Activated CD4-positive, alpha-beta T cell treated with anti-CD3 and anti-CD28 coated beads, Interleukin-2, amount 50 U/mL, for 4 hours (primary cell): ENCODE measurements around the gene LIFR.
"Not testable (repeated sequence)": the region's sequence is repeated elsewhere in the genome, so short reads cannot be mapped to it uniquely, and the experiment has no call there.

Experiments
- DNase-seq, 2 experiments: peaks; one replicate each; pipeline ENCODE4 v3.0.0-alpha.2; 2020

LIFR gene

GRCh38 chr5:38546691-38547146 is 9.7 kb downstream of the LIFR start:
- no peak for DNase-seq

- no peak for DNase-seq
Measured at GRCh38 chr5:38543886-38544285, 12.6 kb downstream of the LIFR start.

GRCh38 chr5:38543074-38543473 is 13.4 kb downstream of the LIFR start:
- DNase-seq = no peak

- DNase-seq = no peak
Measured at GRCh38 chr5:38541174-38541725, 15.2 kb downstream of the LIFR start.

GRCh38 chr5:38540314-38540713 is 16.1 kb downstream of the LIFR start:
- DNase-seq = no peak

- DNase-seq = no peak
Measured at GRCh38 chr5:38538161-38538560, 18.3 kb downstream of the LIFR start.

- DNase-seq = no peak
Measured at GRCh38 chr5:38537505-38537904, 18.9 kb downstream of the LIFR start.

DNA sequence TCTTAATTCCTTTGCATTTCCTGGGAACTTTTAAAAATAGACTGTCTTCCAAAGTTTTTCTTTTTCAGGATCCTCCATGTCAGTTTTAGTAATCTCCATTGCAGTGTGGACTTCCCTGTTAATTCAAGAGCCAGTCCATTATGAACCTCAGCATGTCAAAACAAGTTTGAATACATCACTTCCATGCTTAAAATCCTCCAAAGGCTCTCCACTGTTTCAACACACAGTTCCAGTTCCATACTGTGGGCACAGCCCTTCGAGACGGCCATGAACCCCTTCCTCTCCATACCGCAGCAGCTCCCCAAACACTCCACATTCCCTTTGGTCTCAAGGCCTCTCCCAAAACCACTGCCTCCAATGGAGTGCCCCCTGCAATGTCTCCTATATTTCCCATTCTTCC is 19.5 kb downstream of the LIFR start:
- no peak for DNase-seq

DNA sequence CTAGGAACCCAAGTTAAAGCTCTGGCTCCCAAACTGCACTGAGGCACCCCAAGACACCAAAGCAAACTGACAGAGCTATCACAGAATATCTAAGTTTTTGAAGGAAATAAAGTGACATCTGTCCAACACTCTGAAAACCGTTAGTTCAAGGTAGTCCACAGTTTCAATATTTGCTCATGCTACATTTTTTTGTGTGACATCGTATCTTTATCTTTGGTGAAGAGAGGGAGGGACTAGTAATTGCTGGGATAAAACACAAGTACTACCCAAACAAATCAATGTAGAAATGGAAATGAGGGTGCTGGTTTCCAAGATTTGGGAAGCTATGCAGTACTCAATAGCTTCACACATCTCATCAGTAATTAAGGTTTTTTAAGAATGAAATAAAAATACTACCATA is 20.6 kb downstream of the LIFR start:
- no peak for DNase-seq

DNA sequence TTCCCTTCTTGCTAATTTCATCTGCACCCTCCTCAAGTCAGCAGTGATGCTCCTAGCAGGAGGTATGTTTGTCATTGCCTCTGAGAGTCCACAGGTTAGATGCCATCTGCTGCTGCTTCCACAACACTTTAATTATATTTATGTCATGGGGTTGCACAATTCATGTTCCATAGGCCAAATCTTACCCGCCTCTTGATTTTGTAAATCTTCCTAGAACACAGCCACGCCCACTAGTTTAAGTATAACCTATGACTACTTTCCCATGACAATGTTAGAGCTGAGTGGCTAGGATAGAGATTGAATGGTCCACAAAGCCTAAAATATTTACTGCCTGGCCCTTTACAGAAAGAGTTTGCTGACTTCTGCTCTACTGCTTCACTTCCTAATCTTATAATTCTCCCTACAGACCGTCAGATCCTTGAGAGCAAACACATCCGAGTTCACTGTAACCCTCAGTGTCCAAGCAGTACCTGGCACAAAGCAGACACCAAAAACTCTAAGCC is 21.1 kb downstream of the LIFR start:
- no peak for DNase-seq

DNA sequence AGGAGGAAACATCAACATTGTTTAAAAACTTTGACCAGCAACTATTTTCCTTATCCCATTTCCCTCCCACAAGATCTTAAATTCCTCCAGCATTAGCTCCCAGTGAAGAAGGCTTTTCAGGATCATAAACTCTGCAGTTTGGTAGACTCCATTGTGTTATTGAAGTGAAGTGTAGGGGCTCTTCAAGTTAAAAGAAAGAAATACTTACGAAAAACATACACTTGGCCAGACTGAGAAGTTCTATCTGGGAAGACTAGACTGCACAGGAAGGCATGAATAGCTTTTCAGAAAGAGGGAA is 22.3 kb downstream of the LIFR start:
- no peak for DNase-seq

DNA sequence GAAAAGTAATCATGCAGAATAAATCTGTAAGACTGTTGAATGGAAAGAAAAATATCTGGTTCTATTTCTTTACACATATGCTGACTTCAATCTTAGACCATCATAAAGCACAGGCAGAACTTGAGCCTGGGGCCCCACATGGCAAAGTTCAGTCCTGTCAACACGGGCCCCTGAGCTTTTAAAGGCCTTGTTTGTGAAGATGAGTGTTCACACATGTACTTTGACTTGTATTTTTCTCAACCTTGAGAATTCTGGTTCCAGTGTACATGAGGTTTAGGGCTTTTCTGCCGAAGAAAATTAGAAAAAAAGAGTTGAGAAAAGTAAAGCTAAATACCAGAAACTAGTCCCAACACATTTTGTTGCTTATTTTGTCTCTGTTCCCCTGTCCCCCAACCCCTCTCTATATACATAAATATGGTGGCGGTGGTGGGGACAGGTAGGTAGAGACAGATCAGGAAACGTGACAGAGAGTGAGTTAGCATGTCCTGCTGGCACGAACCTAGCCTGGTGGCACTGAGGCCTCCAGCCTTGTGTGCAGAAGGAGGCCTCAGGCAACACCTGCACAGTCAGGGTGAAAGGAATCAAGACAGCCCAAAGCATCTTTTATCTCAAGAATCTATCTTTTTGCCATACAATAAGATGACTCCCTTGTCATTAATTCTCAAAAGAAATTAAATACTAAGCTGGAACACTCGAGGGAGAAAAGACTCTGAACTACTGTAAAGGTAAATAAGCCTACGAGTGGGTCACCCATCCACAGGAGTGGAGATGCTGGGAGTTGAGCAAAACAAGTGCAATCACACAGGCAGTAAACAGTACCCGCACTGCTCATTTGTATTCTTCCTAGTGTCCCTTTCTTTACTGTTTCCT is 22.9 kb downstream of the LIFR start:
- no peak for DNase-seq

DNA sequence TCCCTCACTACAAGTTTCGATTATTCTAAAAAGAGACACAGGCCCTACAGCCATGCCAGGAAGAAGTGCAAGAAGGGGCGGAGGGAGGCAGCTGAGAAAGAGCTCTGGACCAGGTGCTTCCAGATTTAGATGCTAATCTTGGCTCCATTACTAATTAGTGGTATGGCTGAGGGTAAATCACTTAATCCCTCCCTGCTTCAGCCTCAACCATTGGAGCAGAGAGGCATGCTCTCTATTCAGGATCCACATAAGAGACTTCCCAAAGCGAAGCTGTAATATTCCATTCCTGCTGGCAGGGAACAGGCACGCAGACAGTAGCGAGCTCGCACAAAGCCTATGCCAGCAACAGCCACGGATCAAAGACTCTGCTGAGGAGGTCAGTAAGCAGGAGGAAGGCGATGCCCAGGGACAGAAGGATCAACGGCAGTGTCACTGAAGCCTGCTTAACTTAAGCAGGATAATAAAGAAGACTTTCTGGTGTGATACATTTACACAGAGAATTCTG is 24.2 kb downstream of the LIFR start:
- DNase-seq = no peak

- DNase-seq = no peak
Measured at GRCh38 chr5:38531518-38531917, 24.9 kb downstream of the LIFR start.

DNA sequence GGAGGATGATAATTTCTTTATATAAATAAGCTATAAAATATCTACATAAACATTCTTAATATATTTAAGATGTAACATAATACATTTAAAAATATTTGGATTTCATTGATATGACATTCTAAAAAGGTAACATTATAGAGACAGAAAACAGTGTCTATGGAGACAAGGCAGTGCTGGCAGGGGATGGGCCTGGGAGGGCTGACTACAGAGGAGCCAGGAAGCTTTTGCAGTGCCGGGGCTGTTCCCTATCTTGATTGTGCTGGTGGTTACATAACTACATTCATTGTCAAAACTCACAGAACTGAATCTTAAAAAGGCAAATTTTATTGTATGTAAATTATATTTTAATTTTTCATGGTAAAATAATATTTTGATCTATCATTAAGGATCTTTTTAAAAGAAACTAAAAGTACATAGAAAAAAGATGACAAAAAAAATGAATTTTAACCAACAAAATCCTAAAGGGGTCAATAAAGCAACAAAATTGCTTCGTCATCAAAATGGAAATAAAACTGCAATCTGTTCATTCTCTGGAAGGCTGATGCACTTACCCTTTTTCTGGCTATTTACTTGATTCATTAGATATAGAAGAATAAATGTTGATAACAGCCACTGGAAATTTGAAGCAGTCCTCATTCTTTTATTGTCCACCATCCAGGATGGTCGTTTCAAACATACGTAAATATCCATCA is 26.3 kb downstream of the LIFR start:
- DNase-seq = no peak

GRCh38 chr5:38528162-38528703 is 28.2 kb downstream of the LIFR start:
- DNase-seq = no peak

DNA sequence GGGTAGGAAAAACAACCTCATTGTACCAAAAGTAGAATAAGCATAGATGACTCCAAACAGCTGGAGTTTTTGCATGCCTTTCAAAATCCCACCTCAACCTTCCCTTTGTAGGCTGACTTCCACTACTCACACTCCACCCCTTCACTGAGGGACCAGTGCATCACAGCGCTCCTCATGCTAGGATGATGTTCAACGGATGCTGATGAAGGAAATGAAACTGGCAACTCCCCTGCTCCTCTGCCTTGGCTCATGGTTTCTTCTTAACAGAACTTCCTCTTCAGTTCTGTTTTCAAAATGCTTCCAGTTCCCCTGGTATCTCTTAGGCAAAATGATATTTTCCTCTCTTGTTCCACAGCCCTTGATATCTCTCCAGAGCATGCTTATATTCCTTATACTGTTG is 29.0 kb downstream of the LIFR start:
- no peak for DNase-seq

DNA sequence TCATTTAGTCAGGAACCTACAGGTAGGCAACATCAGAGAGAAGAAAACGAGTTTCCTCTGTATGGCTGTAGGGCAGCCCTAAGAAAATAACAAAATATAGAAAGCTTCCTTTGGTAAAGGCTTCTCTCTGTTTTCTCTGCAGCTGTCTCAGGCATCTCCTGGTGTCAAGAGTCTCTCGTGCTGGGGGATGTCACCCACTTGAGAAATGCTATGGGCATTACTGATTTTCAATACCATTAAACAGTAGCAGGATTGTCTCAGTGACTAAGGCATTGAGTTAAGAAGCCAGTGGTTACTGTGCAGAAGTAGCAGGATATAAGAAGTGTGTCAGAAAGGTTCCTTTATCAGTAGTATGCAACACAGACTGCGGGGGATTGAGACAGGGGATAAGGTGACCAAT is 32.4 kb downstream of the LIFR start:
- no peak for DNase-seq

GRCh38 chr5:38519476-38519875 is 37.0 kb downstream of the LIFR start:
- DNase-seq = no peak

- no peak for DNase-seq
Measured at GRCh38 chr5:38518341-38518740, 38.1 kb downstream of the LIFR start.

DNA sequence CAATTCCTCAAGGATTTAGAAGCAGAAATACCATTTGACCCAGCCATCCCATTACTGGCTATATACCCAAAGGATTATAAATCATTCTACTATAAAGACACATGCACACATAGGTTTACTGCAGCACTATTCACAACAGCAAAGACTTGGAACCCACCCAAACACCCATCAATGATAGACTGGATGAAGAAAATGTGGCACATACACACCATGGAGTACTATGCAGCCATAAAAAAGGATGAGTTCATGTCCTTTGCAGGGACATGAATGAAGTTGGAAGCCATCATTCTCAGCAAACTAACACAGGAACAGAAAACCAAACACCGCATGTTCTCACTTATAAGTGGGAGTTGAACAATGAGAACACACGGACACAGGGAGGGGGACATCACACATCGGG is 39.8 kb downstream of the LIFR start:
- not testable (repeated sequence) for DNase-seq

DNA sequence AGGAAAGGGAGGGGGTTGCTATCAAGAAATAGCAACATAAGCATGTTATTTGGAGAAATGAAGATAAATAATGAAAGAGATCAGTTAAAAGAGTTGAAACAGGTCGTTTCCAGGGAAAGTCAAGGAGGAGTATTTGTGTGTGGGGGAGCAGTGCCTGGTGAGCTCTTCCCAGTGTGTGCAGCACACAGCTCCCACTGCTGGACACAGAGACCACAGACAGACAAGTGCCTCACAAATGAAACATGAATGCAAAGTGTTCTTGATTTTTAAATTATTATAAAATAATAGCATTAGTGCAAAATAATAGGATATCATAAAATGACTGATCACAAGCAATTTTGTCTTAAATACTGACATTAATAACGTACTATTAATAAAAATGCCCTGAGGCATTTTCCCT is 40.8 kb downstream of the LIFR start:
- DNase-seq = no peak

DNA sequence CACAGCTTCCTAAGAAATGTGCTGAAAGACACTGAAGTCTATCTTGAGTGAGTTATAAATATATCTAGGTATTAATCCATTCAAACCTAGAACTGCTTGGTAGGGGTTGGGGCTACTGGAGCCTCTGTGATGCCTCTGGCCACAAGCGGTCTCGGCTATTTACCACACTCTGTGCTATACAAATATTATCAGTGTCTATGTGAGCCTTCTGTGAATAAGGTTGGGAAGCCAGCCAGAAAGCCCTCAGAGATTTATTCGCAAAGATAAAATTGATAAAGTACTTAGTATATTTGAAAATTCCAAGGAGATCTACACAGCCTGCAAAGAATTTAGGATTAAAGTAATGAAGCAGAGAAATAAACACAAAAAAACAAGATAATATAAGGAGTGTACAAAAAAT is 41.4 kb downstream of the LIFR start:
- DNase-seq = no peak

DNA sequence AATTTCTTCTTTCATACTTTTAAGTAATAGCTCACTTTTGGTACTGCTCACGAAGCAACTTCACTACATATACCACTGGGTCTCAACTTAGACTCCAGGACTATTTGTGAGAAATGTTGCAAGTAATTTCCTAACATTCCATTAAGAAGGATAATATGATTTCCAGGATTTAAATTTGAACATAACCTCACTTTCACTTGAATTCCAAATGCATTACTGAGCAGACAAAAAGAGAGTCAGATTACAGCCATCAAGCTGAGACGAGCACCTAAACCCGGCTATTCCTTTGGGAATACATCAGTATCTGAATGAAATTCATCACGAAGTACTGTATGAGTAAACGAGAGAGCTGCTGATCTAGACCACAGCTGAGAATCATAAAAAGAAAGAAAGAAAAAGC is 47.3 kb downstream of the LIFR start:
- no peak for DNase-seq
